RWPE1 (cell line): ENCODE data around the gene IFNL4.

Experiments
- CTCF ChIA-PET: fragments of 350-600 bp; sonication (Branson Sonifier 250); formaldehyde crosslinking; extraction: SDS; loops from one replicate; lab custom pipeline; 2021; lab: Yijun Ruan, JAX
- POLR2A ChIA-PET: fragments of 400-600 bp; formaldehyde crosslinking; extraction: SDS; loops from one replicate; lab custom pipeline; 2020; ENCODE audit warnings: antibody characterized with exemption; ENCODE audit not compliant: low non-redundant PET; lab: Yijun Ruan, JAX
- DNase-seq: peaks from one replicate; pipeline ENCODE4 v3.0.0; 2012; ENCODE audit warnings: low spot score
- H3K27ac ChIP-seq: fragments of 450-650 bp; 2 replicates; pipeline ENCODE4 v1.5.1; 2017
- CTCF ChIP-seq: fragments of 450-650 bp; conservative IDR thresholded peaks from 2 replicates; pipeline ENCODE4 v1.5.1; 2017; ENCODE audit warnings: low read depth, mild to moderate bottlenecking

Gene IFNL4

GRCh38 chr19:39208175-39208795, 40.4 kb downstream of the IFNL4 start:
- no peak for TF ChIP-seq CTCF

GRCh38 chr19:39207293-39207836, 41.3 kb downstream of the IFNL4 start:
- TF ChIP-seq CTCF = no peak
- DNase-seq = no peak
- H3K27ac ChIP-seq = no peak overlapping the region
- POLR2A ChIA-PET = no interaction called here
- CTCF ChIA-PET = interaction anchor here (1.6 kb wide), 1 partner anchor 9 kb away, joined by 4 read pairs; no protein-coding TSS in a partner anchor

More at GRCh38 chr19:39208175-39208795, 40.4 kb downstream of the IFNL4 start:
- ChIA-PET CTCF (interaction anchor here (1.6 kb wide), 1 partner anchor 10 kb away, joined by 4 read pairs; no protein-coding TSS in a partner anchor), POLR2A (no interaction called here)
- no peak for DNase-seq
- no peak overlapping the region for H3K27ac ChIP-seq

GRCh38 chr19:39206122-39206521, 42.5 kb downstream of the IFNL4 start:
- CTCF ChIA-PET = interaction anchor here (0.5 kb wide), 1 partner anchor 440 kb away, joined by 6 read pairs; no protein-coding TSS in a partner anchor
- DNase-seq = no peak
- no peak for TF ChIP-seq CTCF
- POLR2A ChIA-PET = no interaction called here
- no peak overlapping the region for H3K27ac ChIP-seq

- no peak for TF ChIP-seq CTCF
- H3K27ac ChIP-seq = no peak overlapping the region
- CTCF ChIA-PET = interaction anchor here (0.5 kb wide), 1 partner anchor 440 kb away, joined by 6 read pairs; no protein-coding TSS in a partner anchor
- POLR2A ChIA-PET = no interaction called here
- no peak for DNase-seq
Observed at GRCh38 chr19:39205449-39205764, 43.2 kb downstream of the IFNL4 start.

GRCh38 chr19:39203372-39204341, 45.0 kb downstream of the IFNL4 start, which contains the start of gene SYCN:
Gene SYCN, minus strand, starts transcription at chr19:39204263. Its CDS starts 9 bp downstream, at chr19:39204254.
- DNase-seq = no peak
- ChIA-PET CTCF (interaction anchor here (0.6 kb wide), 1 partner anchor 12 kb away, joined by 3 read pairs; no protein-coding TSS in a partner anchor), POLR2A (no interaction called here)
- H3K27ac ChIP-seq = no peak within 1 kb of the TSS
- no peak for TF ChIP-seq CTCF

GRCh38 chr19:39202998-39203355, 45.7 kb downstream of the IFNL4 start:
- no peak overlapping the region for H3K27ac ChIP-seq
- ChIA-PET POLR2A (no interaction called here), CTCF (no interaction called here)
- no peak for DNase-seq
- no peak for TF ChIP-seq CTCF
